Prostate gland (tissue), 2 donors: ENCODE results near the gene ARIH1. TPM values are rescaled to one million over a fixed set of nuclear protein-coding genes. Genes with fewer than 3 reads are reported as not detected.

Experiments used
- DNase-seq: peaks from one replicate; pipeline ENCODE4 v3.0.0-alpha.2; 2019; ENCODE audit warnings: low spot score
- H3K27ac ChIP-seq, 2 donors: fragments of 200-600 bp; sonication (generic); 2 replicates each; pipeline ENCODE4 v1.5.1; 2017 to 2019
- H3K27me3 ChIP-seq: fragments of 200-600 bp; sonication (generic); replicated peaks from 2 replicates; pipeline ENCODE4 v1.5.1; 2019; ENCODE audit not compliant: insufficient read depth
- H3K36me3 ChIP-seq, 2 donors: fragments of 200-600 bp; sonication (generic); 1 replicate in 1 of 2; 2 replicates in 1 of 2; pipeline versions ENCODE4 v1.5.1 to v1.8.1; 2017 to 2019
- H3K4me1 ChIP-seq: fragments of 200-600 bp; sonication (generic); replicated peaks from 2 replicates; pipeline ENCODE4 v1.5.1; 2019
- H3K4me3 ChIP-seq, 2 donors: fragments of 200-600 bp; sonication (generic); 2 replicates each; pipeline ENCODE4 v1.5.1; 2017 to 2019
- H3K9me3 ChIP-seq: fragments of 200-600 bp; sonication (generic); 2 replicates; pipeline ENCODE4 v1.5.1; 2017
- POLR2A ChIP-seq: fragments of 450-650 bp; IDR thresholded peaks from one replicate; pipeline ENCODE4 v1.6.1; 2016; ENCODE audit warnings: antibody characterized with exemption, mild to moderate bottlenecking
- POLR2AphosphoS5 ChIP-seq: sonication (generic); formaldehyde crosslinking; IDR thresholded peaks from one replicate; pipeline ENCODE4 v1.6.1; 2017; ENCODE audit warnings: antibody characterized with exemption
- WGBS: methylation state at CpG from one replicate; pipeline ENCODE4 v1.1.5; 2018; 5-methylcytosine and 5-hydroxymethylcytosine counted together
- intact Hi-C: fragments of 100-400 bp; cut with DNase I; formaldehyde crosslinking; loops from one replicate; pipeline ENCODE4 v1.14.2; 2022
- total RNA-seq, 2 donors: library from RNA; depleted of rRNA; stranded (reverse); fragments of >200 nt; gene quantifications; one replicate each; pipeline ENCODE4 v1.1.0, GENCODE V29; 2016
- TF ChIP-seq, protein P1 (sequence below), 4 experiments: fragments of 200-600 bp in 2 of 4; fragments of 450-650 bp in 2 of 4; sonication (generic) in 2 of 4; IDR thresholded peaks; 1 replicate in 3 of 4; 2 replicates in 1 of 4; pipeline ENCODE4 v1.5.1; 2016 to 2019; ENCODE audit warnings: antibody characterized with exemption in 4 of 4, mild to moderate bottlenecking in 2 of 4, moderate library complexity in 2 of 4

ARIH1 gene
- total RNA-seq, 2 donors from 2014 or later: 35.7 to 38.7 TPM

DNA sequence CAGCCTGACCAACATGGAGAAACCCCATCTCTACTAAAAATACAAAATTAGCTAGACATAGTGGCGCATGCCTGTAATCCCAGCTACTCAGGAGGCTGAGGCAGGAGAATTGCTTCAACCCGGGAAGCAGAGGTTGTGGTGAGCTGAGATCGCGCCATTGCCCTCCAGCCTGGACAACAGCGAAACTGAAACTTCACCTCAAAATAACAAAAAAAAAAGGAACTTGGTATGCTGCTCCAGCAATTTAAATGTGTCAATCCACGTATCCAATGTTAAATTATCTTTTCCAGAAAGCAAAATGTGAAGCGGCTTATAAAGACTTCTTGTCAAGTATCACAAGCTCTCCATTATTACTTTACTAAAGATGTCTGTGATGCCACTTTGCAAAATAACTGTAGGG is 9.9 kb upstream of the ARIH1 start:
- no peaks in the 10 kb centered on the region for H3K36me3 ChIP-seq
- no peaks in the 10 kb centered on the region for H3K27me3 ChIP-seq
- no peak for DNase-seq
- intact Hi-C loops: no loop called here
- TF ChIP-seq POLR2AphosphoS5 (no peak), POLR2A (no peak)
- TF ChIP-seq, protein P1, sequence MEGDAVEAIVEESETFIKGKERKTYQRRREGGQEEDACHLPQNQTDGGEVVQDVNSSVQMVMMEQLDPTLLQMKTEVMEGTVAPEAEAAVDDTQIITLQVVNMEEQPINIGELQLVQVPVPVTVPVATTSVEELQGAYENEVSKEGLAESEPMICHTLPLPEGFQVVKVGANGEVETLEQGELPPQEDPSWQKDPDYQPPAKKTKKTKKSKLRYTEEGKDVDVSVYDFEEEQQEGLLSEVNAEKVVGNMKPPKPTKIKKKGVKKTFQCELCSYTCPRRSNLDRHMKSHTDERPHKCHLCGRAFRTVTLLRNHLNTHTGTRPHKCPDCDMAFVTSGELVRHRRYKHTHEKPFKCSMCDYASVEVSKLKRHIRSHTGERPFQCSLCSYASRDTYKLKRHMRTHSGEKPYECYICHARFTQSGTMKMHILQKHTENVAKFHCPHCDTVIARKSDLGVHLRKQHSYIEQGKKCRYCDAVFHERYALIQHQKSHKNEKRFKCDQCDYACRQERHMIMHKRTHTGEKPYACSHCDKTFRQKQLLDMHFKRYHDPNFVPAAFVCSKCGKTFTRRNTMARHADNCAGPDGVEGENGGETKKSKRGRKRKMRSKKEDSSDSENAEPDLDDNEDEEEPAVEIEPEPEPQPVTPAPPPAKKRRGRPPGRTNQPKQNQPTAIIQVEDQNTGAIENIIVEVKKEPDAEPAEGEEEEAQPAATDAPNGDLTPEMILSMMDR (IDR thresholded peaks at IDR 0.05): no peak
- no peak overlapping the region for H3K27ac ChIP-seq
- H3K9me3 ChIP-seq: no peaks in the 10 kb centered on the region
- no peaks in the 10 kb centered on the region for H3K4me1 ChIP-seq
- no peak overlapping the region for H3K4me3 ChIP-seq
- 86% methylated on average over 7 of the region's 7 CpGs for WGBS

DNA sequence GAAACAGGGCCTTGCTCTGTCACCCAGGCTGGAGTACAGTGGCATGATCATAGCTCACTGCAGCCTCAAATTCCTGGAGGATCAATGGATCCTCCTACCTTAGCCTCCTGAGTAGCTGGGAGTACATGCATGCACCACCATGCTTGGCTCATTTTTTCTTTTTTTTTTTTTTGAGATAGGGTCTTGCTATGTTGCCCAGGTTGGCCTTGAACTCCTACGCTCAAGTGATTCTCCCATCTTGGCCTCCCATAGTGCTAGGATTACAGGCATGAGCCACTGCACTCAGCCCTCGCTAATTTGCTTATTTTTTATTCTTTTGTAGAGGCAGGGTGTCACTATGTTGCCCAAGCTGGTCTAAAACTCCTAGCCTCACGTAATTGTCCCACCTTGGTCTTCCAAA is 6.0 kb upstream of the ARIH1 start:
- Histone ChIP-seq H3K4me3 (no peak overlapping the region), H3K9me3 (no peaks in the 10 kb centered on the region), H3K27ac (no peak overlapping the region), H3K4me1 (no peaks in the 10 kb centered on the region), H3K36me3 (no peaks in the 10 kb centered on the region), H3K27me3 (no peaks in the 10 kb centered on the region)
- 100% methylated on average over 3 of the region's 3 CpGs for WGBS
- TF ChIP-seq, protein P1 (IDR thresholded peaks at IDR 0.05): no peak
- TF ChIP-seq POLR2AphosphoS5 (no peak), POLR2A (no peak)
- intact Hi-C loops: no loop called here
- DNase-seq: no peak

DNA sequence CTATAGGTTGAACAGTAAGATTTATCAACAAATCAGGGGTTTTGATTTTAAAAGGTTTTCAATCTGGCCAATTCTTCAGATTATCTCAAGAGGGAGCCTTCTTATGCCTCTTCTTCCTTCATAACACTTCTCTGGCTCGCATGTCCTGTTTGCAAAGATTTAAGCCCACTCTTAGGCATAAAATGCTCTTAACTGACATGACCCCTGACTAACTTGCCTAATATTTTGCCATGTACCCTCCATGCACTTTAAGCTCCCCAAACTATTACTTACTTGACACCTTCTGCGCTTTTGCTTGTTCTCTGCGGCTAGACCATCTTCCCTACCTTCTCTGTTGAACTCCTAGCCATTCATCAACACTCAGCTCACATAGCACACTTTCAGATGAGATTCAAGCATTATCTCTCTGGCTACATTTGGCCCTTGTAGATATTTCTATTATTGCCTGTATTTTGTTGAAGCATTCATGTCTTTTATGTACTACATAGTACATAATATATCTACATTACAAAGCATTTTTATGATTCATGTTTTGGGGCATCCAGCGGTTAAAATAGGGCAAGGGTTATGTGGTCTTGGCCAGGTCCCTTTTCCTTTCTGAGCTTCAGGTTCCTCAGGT is 1.0 kb upstream of the ARIH1 start:
- Histone ChIP-seq H3K4me3 (peak overlapping the region; percentile 88 to 91), H3K4me1 (peaks cover 9% of the 10 kb centered on the region), H3K9me3 (no peaks in the 10 kb centered on the region), H3K27ac (peak overlapping the region; percentile 94 to 100), H3K27me3 (no peaks in the 10 kb centered on the region), H3K36me3 (no peaks in the 10 kb centered on the region)
- intact Hi-C loops: loop anchor here (5.0 kb wide), 1 partner anchor 96 kb away; the partner anchor contains the start of gene HEXA
- DNase-seq: no peak
- TF ChIP-seq POLR2A (no peak), POLR2AphosphoS5 (no peak)
- TF ChIP-seq, protein P1 (IDR thresholded peaks at IDR 0.05): peak in 1 of 4 experiments; percentile 13
- WGBS: 42% methylated on average over 4 of the region's 4 CpGs

DNA sequence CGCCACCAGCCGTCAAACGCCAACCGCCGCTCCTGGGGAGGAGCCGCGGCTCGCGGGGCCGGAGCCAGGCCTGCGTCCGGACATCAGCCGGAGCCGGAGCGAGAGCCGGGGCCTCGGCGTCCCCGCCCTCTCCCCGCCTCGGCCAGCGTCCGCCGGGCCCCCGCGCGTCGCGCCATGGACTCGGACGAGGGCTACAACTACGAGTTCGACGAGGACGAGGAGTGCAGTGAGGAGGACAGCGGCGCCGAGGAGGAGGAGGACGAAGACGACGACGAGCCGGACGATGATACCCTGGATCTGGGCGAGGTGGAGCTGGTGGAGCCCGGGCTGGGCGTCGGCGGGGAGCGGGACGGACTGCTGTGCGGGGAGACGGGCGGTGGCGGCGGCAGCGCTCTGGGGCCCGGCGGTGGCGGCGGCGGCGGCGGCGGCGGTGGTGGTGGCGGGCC is 359 bp downstream of the ARIH1 start:
- Histone ChIP-seq H3K27me3 (no peaks in the 10 kb centered on the region), H3K36me3 (no peaks in the 10 kb centered on the region), H3K27ac (peak overlapping the region; percentile 94 to 100), H3K4me3 (peak overlapping the region; percentile 88 to 91), H3K9me3 (no peaks in the 10 kb centered on the region), H3K4me1 (peaks cover 9% of the 10 kb centered on the region)
- TF ChIP-seq POLR2A: no peak
- no peak for TF ChIP-seq POLR2AphosphoS5
- TF ChIP-seq, protein P1 (IDR thresholded peaks at IDR 0.05): no peak
- under 1% methylated on average over 52 of the region's 67 CpGs for WGBS
- intact Hi-C loops: loop anchor here (5.0 kb wide), 1 partner anchor 97 kb away; the partner anchor contains the start of gene HEXA
- no peak for DNase-seq
